Pancreas (tissue), 10 donors: ENCODE data around the gene CFAP157. TPM values are rescaled to one million over a fixed set of nuclear protein-coding genes. Genes with fewer than 3 reads are reported as not detected.

Source experiments
- ATAC-seq, 4 donors: fragments of 200-7000 bp; cut with Tn5 transposase; one replicate each; pipeline versions ENCODE4 v1.8.0 to v1.9.1; 2020; ENCODE audit warnings: mild to moderate bottlenecking in 4 of 4, moderate library complexity in 4 of 4
- DNase-seq, 6 donors: peaks; one replicate each; pipeline ENCODE4 v3.0.0-alpha.2; 2020
- FAIRE-seq: peaks from 2 replicates; lab custom pipeline; 2012; peaks lifted over from hg19 to GRCh38; lab: Jason Lieb, UNC
- H3K27ac ChIP-seq, 4 donors: fragments of 200-600 bp; sonication (generic); 1 replicate in 3 of 4; 2 replicates in 1 of 4; pipeline versions ENCODE4 v1.5.0 to v1.8.0; 2020
- H3K27me3 ChIP-seq, 4 donors: fragments of 200-600 bp; one replicate each; pipeline ENCODE4 v1.8.0; 2021
- H3K36me3 ChIP-seq, 3 donors: fragments of 200-600 bp; sonication (generic) in 1 of 3; one replicate each; pipeline versions ENCODE4 v1.5.0 to v1.8.0; 2020 to 2021
- H3K4me1 ChIP-seq, 3 donors: fragments of 200-600 bp; one replicate each; pipeline ENCODE4 v1.8.0; 2021
- H3K4me3 ChIP-seq, 4 donors: fragments of 200-600 bp; sonication (generic) in 2 of 4; one replicate each; pipeline versions ENCODE4 v1.5.0 to v1.8.0; 2020 to 2021
- H3K9me3 ChIP-seq, 4 donors: fragments of 200-600 bp; one replicate each; pipeline ENCODE4 v1.8.0; 2021
- WGBS, 2 donors: extraction: QIAGEN DNeasy Blood & Tissue Kit; methylation state at CpG; one replicate each; pipeline ENCODE4 v1.1.7; 2013; 5-methylcytosine and 5-hydroxymethylcytosine counted together
- intact Hi-C, 3 donors: fragments of 100-400 bp; cut with DNase I; formaldehyde crosslinking; loops; one replicate each; pipeline versions ENCODE4 v1.11.1 to v1.14.2; 2022
- polyA plus RNA-seq, 2 donors: library from polyadenylated mRNA; stranded (reverse); fragments of 200-250 nt; gene quantifications; one replicate each; pipeline ENCODE4 v1.2.3, GENCODE V29; 2013
- total RNA-seq, 6 donors: library from RNA; stranded (reverse); fragmentation: NEBNext Ultra II Directional in 4 of 6; extraction: Animal tissue kit (Norgen Biotek cat#: 25700) in 4 of 6; gene quantifications; one replicate each; pipeline versions ENCODE4 v1.2.1 to v1.2.4, GENCODE V29; 2021 to 2023
- TF ChIP-seq, protein P1 (sequence below), 4 donors: fragments of 200-600 bp; sonication (generic) in 3 of 4; IDR thresholded peaks; one replicate each; pipeline versions ENCODE4 v1.5.0 to v1.8.0; 2021; ENCODE audit warnings: antibody characterized with exemption in 4 of 4
- donor health status: healthy with polysubstance abuse.
- donor health status: DM: no; HTN: no; CAD: no; lungs with moderate emphysema.
- donor health status: DM: no; HTN: no; CAD: no.
- donor health status: control.
- donor health status: control.
- donor health status: Bipolar disorder and iron deficiency.
- donor health status: DM: yes; HTN: yes; CAD: no.
- donor health status: DM: no; HTN: no; CAD: no.
- donor health status: DM: no; HTN: no; CAD: no.
- donor health status: DM: yes; HTN: yes; CAD: no.

The CFAP157 gene
- total and polyA plus RNA-seq, 8 donors, result 0.12 to 2.1 (median 0.23) TPM; not detected in 1

DNA sequence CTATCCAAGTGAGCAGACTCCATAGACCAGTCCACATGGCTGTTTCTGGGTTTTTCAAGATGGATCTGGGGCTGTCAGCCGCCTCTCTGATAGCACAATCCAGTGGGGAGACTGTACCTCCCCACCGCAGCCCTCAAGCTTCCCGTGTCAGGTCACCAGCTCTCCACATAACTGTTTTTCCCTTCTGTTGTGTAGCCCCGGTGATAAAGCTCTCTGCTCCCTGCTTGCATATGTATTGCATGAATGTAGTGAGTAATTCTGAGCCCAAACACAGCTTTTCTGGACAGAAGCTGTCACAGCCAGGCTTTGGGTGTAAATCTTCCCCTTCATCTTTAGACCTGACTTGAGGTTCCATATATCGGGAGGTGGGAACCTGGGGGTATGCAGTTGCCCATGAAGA lies 23.1 kb upstream of the CFAP157 start:
- ATAC-seq (no peak), DNase-seq (no peak), FAIRE-seq (no peak)
- Histone ChIP-seq H3K27ac (no peak overlapping the region), H3K9me3 (no peaks in the 10 kb centered on the region), H3K4me3 (no peak overlapping the region), H3K36me3 (peaks cover 0 to 19% (median 9%) of the 10 kb centered on the region in 3 donors), H3K4me1 (no peaks in the 10 kb centered on the region), H3K27me3 (no peaks in the 10 kb centered on the region)
- TF ChIP-seq, protein P1, sequence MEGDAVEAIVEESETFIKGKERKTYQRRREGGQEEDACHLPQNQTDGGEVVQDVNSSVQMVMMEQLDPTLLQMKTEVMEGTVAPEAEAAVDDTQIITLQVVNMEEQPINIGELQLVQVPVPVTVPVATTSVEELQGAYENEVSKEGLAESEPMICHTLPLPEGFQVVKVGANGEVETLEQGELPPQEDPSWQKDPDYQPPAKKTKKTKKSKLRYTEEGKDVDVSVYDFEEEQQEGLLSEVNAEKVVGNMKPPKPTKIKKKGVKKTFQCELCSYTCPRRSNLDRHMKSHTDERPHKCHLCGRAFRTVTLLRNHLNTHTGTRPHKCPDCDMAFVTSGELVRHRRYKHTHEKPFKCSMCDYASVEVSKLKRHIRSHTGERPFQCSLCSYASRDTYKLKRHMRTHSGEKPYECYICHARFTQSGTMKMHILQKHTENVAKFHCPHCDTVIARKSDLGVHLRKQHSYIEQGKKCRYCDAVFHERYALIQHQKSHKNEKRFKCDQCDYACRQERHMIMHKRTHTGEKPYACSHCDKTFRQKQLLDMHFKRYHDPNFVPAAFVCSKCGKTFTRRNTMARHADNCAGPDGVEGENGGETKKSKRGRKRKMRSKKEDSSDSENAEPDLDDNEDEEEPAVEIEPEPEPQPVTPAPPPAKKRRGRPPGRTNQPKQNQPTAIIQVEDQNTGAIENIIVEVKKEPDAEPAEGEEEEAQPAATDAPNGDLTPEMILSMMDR (IDR thresholded peaks at IDR 0.05), result no peak
- intact Hi-C loops, result no loop called here
- WGBS, 2 donors, result 91 to 94% methylated on average over 5 of the region's 5 CpGs

- TF ChIP-seq, protein P1 (IDR thresholded peaks at IDR 0.05), result no peak
- H3K9me3 ChIP-seq, result no peaks in the 10 kb centered on the region
- peaks cover 0 to 19% (median 9%) of the 10 kb centered on the region in 3 donors for H3K36me3 ChIP-seq
- WGBS, 2 donors, result 85 to 97% methylated on average over 4 of the region's 4 CpGs
- FAIRE-seq, result no peak
- no peak overlapping the region for H3K4me3 ChIP-seq
- no peak overlapping the region for H3K27ac ChIP-seq
- no peak for ATAC-seq
- no peak for DNase-seq
- no peaks in the 10 kb centered on the region for H3K4me1 ChIP-seq
- intact Hi-C loops, result no loop called here
- H3K27me3 ChIP-seq, result no peaks in the 10 kb centered on the region
Observed at GRCh38 chr9:127684576-127684975, 22.2 kb upstream of the CFAP157 start.

- Histone ChIP-seq H3K9me3 (no peaks in the 10 kb centered on the region), H3K27me3 (no peaks in the 10 kb centered on the region), H3K36me3 (peaks cover 0 to 4% (median 0%) of the 10 kb centered on the region in 3 donors), H3K4me3 (no peak overlapping the region), H3K27ac (no peak overlapping the region), H3K4me1 (no peaks in the 10 kb centered on the region)
- no peak for FAIRE-seq
- intact Hi-C loops, result no loop called here
- ATAC-seq, result no peak
- DNase-seq, result no peak
- TF ChIP-seq, protein P1 (IDR thresholded peaks at IDR 0.05), result no peak
- WGBS, 2 donors, result 75 to 80% methylated on average over 6 of the region's 6 CpGs
Observed at GRCh38 chr9:127686461-127687393, 20.1 kb upstream of the CFAP157 start.

- no peaks in the 10 kb centered on the region for H3K4me1 ChIP-seq
- intact Hi-C loops, result no loop called here
- no peaks in the 10 kb centered on the region for H3K36me3 ChIP-seq
- FAIRE-seq, result no peak
- TF ChIP-seq, protein P1 (IDR thresholded peaks at IDR 0.05), result no peak
- no peak for DNase-seq
- no peaks in the 10 kb centered on the region for H3K9me3 ChIP-seq
- H3K27ac ChIP-seq, result no peak overlapping the region
- H3K27me3 ChIP-seq, result no peaks in the 10 kb centered on the region
- ATAC-seq, result no peak
- H3K4me3 ChIP-seq, result no peak overlapping the region
- WGBS, 2 donors, result 92 to 95% methylated on average over 13 of the region's 13 CpGs
Observed at GRCh38 chr9:127689329-127690000, 17.3 kb upstream of the CFAP157 start.
